Erythroblast (primary cell): Measurements from ENCODE around the gene IQCN.

ENCODE experiments used
- GATA1 ChIP-seq: IDR thresholded peaks from 2 replicates; pipeline ENCODE4 v1.6.1; 2011; ENCODE audit warnings: low read depth, mild to moderate bottlenecking, control low read depth, low read length, moderate library complexity
- POLR2A ChIP-seq: IDR thresholded peaks from 2 replicates; pipeline ENCODE4 v1.6.1; 2011; ENCODE audit warnings: mild to moderate bottlenecking, low read length

GRCh38 chr19:18319591-18320135 is 45.4 kb upstream of the IQCN start:
- TF ChIP-seq POLR2A (no peak), GATA1 (no peak)
